Small intestine (tissue), 7 donors: Measurements from ENCODE around the gene MYCL. TPM values are rescaled to one million over a fixed set of nuclear protein-coding genes. Genes with fewer than 3 reads are reported as not detected.

ENCODE experiments used
- DNase-seq, 2 donors: peaks; one replicate each; pipeline versions ENCODE4 v3.0.0 to v3.0.0-alpha.2; 2013
- FAIRE-seq: peaks from 2 replicates; lab custom pipeline; 2012; peaks lifted over from hg19 to GRCh38; lab: Jason Lieb, UNC
- H3K27ac ChIP-seq, 3 donors: one replicate each; pipeline ENCODE4 v1.5.1; 2013; ENCODE audit warnings: low read length in 2 of 3, mild to moderate bottlenecking in 2 of 3, control low read depth in 1 of 3, inconsistent platforms in 1 of 3, low read depth in 1 of 3, moderate library complexity in 1 of 3
- H3K27me3 ChIP-seq, 3 donors: one replicate each; pipeline ENCODE4 v1.6.1; 2013; ENCODE audit warnings: low read length in 3 of 3, inconsistent platforms in 1 of 3; ENCODE audit not compliant: control insufficient read depth in 3 of 3, insufficient read depth in 3 of 3
- H3K36me3 ChIP-seq, 3 donors: one replicate each; pipeline ENCODE4 v1.6.1; 2013; ENCODE audit warnings: low read length in 3 of 3, inconsistent platforms in 1 of 3, low read depth in 1 of 3, mild to moderate bottlenecking in 1 of 3, moderate library complexity in 1 of 3; ENCODE audit not compliant: control insufficient read depth in 3 of 3, insufficient read depth in 2 of 3
- H3K4me1 ChIP-seq, 3 donors: one replicate each; pipeline ENCODE4 v1.6.1; 2013; ENCODE audit warnings: low read length in 2 of 3, inconsistent platforms in 1 of 3, low read depth in 1 of 3, mild to moderate bottlenecking in 1 of 3, moderate library complexity in 1 of 3; ENCODE audit not compliant: control insufficient read depth in 3 of 3, insufficient read depth in 2 of 3
- H3K4me3 ChIP-seq, 3 donors: one replicate each; pipeline ENCODE4 v1.5.1; 2013; ENCODE audit warnings: low read length in 3 of 3, control low read depth in 1 of 3, inconsistent platforms in 1 of 3, low read depth in 1 of 3, mild to moderate bottlenecking in 1 of 3, moderate library complexity in 1 of 3
- H3K9me3 ChIP-seq, 2 donors: one replicate each; pipeline ENCODE4 v1.6.1; 2013; ENCODE audit warnings: low read depth in 1 of 2, low read length in 1 of 2; ENCODE audit not compliant: control insufficient read depth in 2 of 2, insufficient read depth in 1 of 2
- WGBS, 3 donors: extraction: QIAGEN DNeasy Blood & Tissue Kit; methylation state at CpG; one replicate each; pipeline ENCODE4 v1.1.7; 2013; 5-methylcytosine and 5-hydroxymethylcytosine counted together
- polyA plus RNA-seq, 4 donors: library from polyadenylated mRNA; stranded (reverse) in 3 of 4; unstranded in 1 of 4; fragments of 200-250 nt in 3 of 4; fragments of 120-200 nt in 1 of 4; gene quantifications; one replicate each; pipeline versions ENCODE4 v1.2.1 to v1.2.3, GENCODE V29; 2013
- donor health status: healthy with polysubstance abuse.
- donor health status: control.
- donor health status: control.
- donor health status: Bipolar disorder and iron deficiency.
- donor health status: healthy.

MYCL gene
- polyA plus RNA-seq, 4 donors = 3.5 to 9.0 (median 6.1) TPM

GRCh38 chr1:39940253-39940652 is 38.5 kb upstream of the MYCL start:
- DNase-seq = no peak
- no peak for FAIRE-seq
- H3K4me3 ChIP-seq = no peak overlapping the region
- no peaks in the 10 kb centered on the region for H3K36me3 ChIP-seq
- no peaks in the 10 kb centered on the region for H3K9me3 ChIP-seq
- peaks cover 0 to 30% (median 6%) of the 10 kb centered on the region in 3 donors for H3K4me1 ChIP-seq
- H3K27ac ChIP-seq = no peak overlapping the region
- H3K27me3 ChIP-seq = no peaks in the 10 kb centered on the region
- WGBS, 3 donors = 62 to 66% (median 64%) methylated on average over 5 of the region's 5 CpGs

DNA sequence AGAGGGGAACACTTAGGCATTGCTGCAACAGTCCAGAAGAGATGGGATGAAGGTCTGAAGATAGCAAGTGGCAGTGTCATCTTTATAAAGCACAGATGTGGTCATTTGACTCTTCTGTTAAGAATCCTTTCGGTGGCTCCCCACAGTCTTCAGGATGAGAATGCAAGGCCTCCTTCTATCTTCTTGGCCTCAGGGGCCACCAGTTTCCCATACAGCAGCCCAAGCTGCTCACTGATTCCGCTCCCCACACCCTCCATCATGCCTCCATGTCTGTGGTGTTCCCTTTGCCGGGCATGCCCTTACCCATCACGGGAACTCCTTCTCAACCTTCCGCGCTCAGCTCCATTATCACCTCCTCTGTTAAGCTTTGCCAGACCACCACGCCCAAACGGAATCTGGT is 37.1 kb upstream of the MYCL start:
- Histone ChIP-seq H3K9me3 (no peaks in the 10 kb centered on the region), H3K4me1 (peaks cover 0 to 40% (median 6%) of the 10 kb centered on the region in 3 donors), H3K27ac (no peak overlapping the region), H3K36me3 (no peaks in the 10 kb centered on the region), H3K4me3 (no peak overlapping the region), H3K27me3 (no peaks in the 10 kb centered on the region)
- no peak for DNase-seq
- WGBS, 3 donors = 88 to 92% (median 91%) methylated on average over 8 of the region's 8 CpGs
- no peak for FAIRE-seq

DNA sequence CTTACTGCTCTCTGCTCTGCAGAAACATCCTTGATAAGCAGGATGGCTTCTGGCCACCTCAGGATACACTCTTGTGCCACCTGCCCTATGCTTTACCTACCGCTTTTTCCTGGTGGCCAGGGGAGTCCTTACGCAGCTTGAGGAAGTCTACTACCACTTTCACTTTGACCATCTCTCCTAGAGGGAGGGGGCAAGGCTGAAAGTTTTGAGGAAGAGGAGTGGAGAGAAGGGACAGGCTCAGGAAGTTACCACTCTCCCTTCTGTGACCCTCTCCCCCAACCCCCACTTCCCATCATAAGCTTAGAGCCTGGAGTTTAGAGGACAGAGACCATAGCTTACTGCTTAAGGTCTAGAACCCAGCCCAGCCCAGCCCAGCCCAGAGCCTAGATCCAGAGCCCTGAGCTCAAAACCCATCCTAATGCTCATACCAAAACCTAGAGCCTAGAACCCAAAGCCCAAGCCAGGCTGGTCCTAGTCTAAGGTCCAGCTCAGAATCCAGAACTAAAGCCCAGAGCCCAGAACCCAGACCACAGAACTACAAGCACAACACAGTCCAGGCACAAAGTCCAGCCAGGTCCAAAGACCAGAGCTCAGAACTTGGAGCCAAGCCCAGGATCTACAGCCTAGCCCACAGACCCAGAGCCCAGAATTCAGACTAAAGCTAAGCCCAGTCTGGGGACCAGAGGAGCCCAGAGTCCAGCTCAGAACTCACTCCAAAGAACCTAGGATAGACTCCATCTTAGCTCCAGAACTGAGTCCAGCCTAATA is 35.2 kb upstream of the MYCL start:
- H3K27me3 ChIP-seq = no peaks in the 10 kb centered on the region
- peak overlapping the region; percentile 25 to 97 (median 91) for H3K27ac ChIP-seq
- FAIRE-seq (no peak), DNase-seq (peak; percentile 41 to 89)
- H3K4me3 ChIP-seq = no peak overlapping the region
- 21 to 53% (median 51%) methylated on average over 2 of the region's 2 CpGs for WGBS, 3 donors
- H3K9me3 ChIP-seq = no peaks in the 10 kb centered on the region
- no peaks in the 10 kb centered on the region for H3K36me3 ChIP-seq
- peaks cover 0 to 53% (median 6%) of the 10 kb centered on the region in 3 donors for H3K4me1 ChIP-seq

- Histone ChIP-seq H3K4me1 (peaks cover 0 to 61% (median 6%) of the 10 kb centered on the region in 3 donors), H3K27ac (peak overlapping the region; percentile 96 to 100 (median 98)), H3K36me3 (no peaks in the 10 kb centered on the region), H3K27me3 (no peaks in the 10 kb centered on the region), H3K4me3 (peak overlapping the region in 1 of 3 donors; percentile 1), H3K9me3 (no peaks in the 10 kb centered on the region)
- FAIRE-seq (no peak), DNase-seq (peak; percentile 98 to 99)
- 11 to 46% (median 25%) methylated on average over 12 of the region's 12 CpGs for WGBS, 3 donors
Measured at GRCh38 chr1:39933956-39934941, 32.5 kb upstream of the MYCL start.

- FAIRE-seq = no peak
- peak; percentile 50 to 89 for DNase-seq
- no peaks in the 10 kb centered on the region for H3K27me3 ChIP-seq
- 30 to 57% (median 46%) methylated on average over 7 of the region's 7 CpGs for WGBS, 3 donors
- H3K36me3 ChIP-seq = no peaks in the 10 kb centered on the region
- H3K4me1 ChIP-seq = peaks cover 0 to 62% (median 17%) of the 10 kb centered on the region in 3 donors
- no peak overlapping the region for H3K4me3 ChIP-seq
- H3K27ac ChIP-seq = peak overlapping the region in 2 of 3 donors; percentile 20 to 93
- H3K9me3 ChIP-seq = no peaks in the 10 kb centered on the region
Measured at GRCh38 chr1:39928809-39929587, 27.3 kb upstream of the MYCL start.

- WGBS, 3 donors = 61 to 73% (median 73%) methylated on average over 3 of the region's 3 CpGs
- Histone ChIP-seq H3K4me1 (peaks cover 0 to 48% (median 17%) of the 10 kb centered on the region in 3 donors), H3K9me3 (no peaks in the 10 kb centered on the region), H3K27me3 (peaks cover 0 to 1% (median 0%) of the 10 kb centered on the region in 3 donors), H3K4me3 (no peak overlapping the region), H3K27ac (peak overlapping the region in 2 of 3 donors; percentile 3 to 93), H3K36me3 (no peaks in the 10 kb centered on the region)
- FAIRE-seq (no peak), DNase-seq (peak in 1 of 2 donors; percentile 81)
Measured at GRCh38 chr1:39927538-39927937, 25.8 kb upstream of the MYCL start.

GRCh38 chr1:39926820-39927219 is 25.1 kb upstream of the MYCL start:
- WGBS, 3 donors = 28 to 58% (median 46%) methylated on average over 5 to 6 of the region's 6 CpGs

More at GRCh38 chr1:39926820-39927219, 25.1 kb upstream of the MYCL start:
- Histone ChIP-seq H3K27me3 (peaks cover 0 to 9% (median 0%) of the 10 kb centered on the region in 3 donors), H3K9me3 (no peaks in the 10 kb centered on the region), H3K4me1 (peaks cover 0 to 41% (median 17%) of the 10 kb centered on the region in 3 donors), H3K4me3 (no peak overlapping the region), H3K27ac (peak overlapping the region; percentile 4 to 93 (median 51)), H3K36me3 (no peaks in the 10 kb centered on the region)
- no peak for FAIRE-seq
- DNase-seq = peak in 1 of 2 donors; percentile 30
